Calu3 (cell line): ENCODE results near the gene KRT7. TPM values are rescaled to one million over a fixed set of nuclear protein-coding genes. Genes with fewer than 3 reads are reported as not detected.
A peak's percentile ranks its signal among the peaks of the same experiment; 100 is the strongest.

Experiments used
- BruUV-seq: library from RNA; stranded (reverse); fragments of 400-500 nt; replicated peaks from 2 replicates; lab custom pipeline; 2021; lab: Mats Ljungman, UMichigan
- CTCF ChIA-PET: fragments of 300-600 bp; sonication (Branson Sonifier 250); formaldehyde crosslinking; loops from one replicate; lab custom pipeline; 2022; ENCODE audit warnings: antibody characterized with exemption; lab: Charles Lee
- DNase-seq: peaks from one replicate; pipeline ENCODE4 v3.0.0; 2022
- H3K27ac Mint-ChIP-seq: one replicate; pipeline ENCODE4 v1.8.0; 2022; ENCODE audit warnings: mixed read lengths; ENCODE audit not compliant: unreplicated experiment
- H3K27me3 Mint-ChIP-seq: one replicate; pipeline ENCODE4 v1.8.0; 2022; ENCODE audit warnings: mixed read lengths; ENCODE audit not compliant: unreplicated experiment
- H3K36me3 Mint-ChIP-seq: one replicate; pipeline ENCODE4 v1.8.0; 2022; ENCODE audit warnings: mild to moderate bottlenecking, moderate library complexity, mixed read lengths; ENCODE audit not compliant: insufficient read depth, unreplicated experiment
- H3K4me1 Mint-ChIP-seq: one replicate; pipeline ENCODE4 v1.8.0; 2022; ENCODE audit warnings: mild to moderate bottlenecking, low read depth, mixed read lengths; ENCODE audit not compliant: unreplicated experiment
- H3K4me3 Mint-ChIP-seq: one replicate; pipeline ENCODE4 v1.8.0; 2022; ENCODE audit warnings: mild to moderate bottlenecking, low read depth, moderate library complexity, mixed read lengths; ENCODE audit not compliant: unreplicated experiment
- H3K9me3 Mint-ChIP-seq: one replicate; pipeline ENCODE4 v1.8.0; 2022; ENCODE audit warnings: low read depth, mixed read lengths; ENCODE audit not compliant: unreplicated experiment
- intact Hi-C: fragments of 100-400 bp; cut with micrococcal nuclease; formaldehyde crosslinking; loops from one replicate; pipeline ENCODE4 v1.10.0; 2022; ENCODE audit not compliant: unreplicated experiment
- total RNA-seq: library from RNA; stranded (reverse); gene quantifications from 2 replicates; pipeline ENCODE4 v1.2.3, GENCODE V29; 2022
- TF ChIP-seq, protein P1 (sequence below): fragments of 200-600 bp; IDR thresholded peaks from one replicate; pipeline ENCODE4 v1.8.0; 2022; ENCODE audit warnings: antibody characterized with exemption; ENCODE audit not compliant: unreplicated experiment

The KRT7 gene
- total RNA-seq, 1 experiment from 2014 or later: 2,828 TPM

GRCh38 chr12:52216100-52216499, 16.9 kb upstream of the KRT7 start:
- Mint-ChIP-seq H3K4me1 (peaks cover 62% of the 10 kb centered on the region), H3K36me3 (peaks cover 21% of the 10 kb centered on the region), H3K4me3 (no peak overlapping the region), H3K27me3 (no peaks in the 10 kb centered on the region), H3K9me3 (no peaks in the 10 kb centered on the region), H3K27ac (peak overlapping the region; percentile 97)
- CTCF ChIA-PET: interaction anchor here (0.5 to 2.3 kb wide), 6 partner anchors 13 to 156 kb away, joined by 3 to 7 read pairs (median 4); partner anchors contain the start of gene KRT80
- TF ChIP-seq, protein P1, sequence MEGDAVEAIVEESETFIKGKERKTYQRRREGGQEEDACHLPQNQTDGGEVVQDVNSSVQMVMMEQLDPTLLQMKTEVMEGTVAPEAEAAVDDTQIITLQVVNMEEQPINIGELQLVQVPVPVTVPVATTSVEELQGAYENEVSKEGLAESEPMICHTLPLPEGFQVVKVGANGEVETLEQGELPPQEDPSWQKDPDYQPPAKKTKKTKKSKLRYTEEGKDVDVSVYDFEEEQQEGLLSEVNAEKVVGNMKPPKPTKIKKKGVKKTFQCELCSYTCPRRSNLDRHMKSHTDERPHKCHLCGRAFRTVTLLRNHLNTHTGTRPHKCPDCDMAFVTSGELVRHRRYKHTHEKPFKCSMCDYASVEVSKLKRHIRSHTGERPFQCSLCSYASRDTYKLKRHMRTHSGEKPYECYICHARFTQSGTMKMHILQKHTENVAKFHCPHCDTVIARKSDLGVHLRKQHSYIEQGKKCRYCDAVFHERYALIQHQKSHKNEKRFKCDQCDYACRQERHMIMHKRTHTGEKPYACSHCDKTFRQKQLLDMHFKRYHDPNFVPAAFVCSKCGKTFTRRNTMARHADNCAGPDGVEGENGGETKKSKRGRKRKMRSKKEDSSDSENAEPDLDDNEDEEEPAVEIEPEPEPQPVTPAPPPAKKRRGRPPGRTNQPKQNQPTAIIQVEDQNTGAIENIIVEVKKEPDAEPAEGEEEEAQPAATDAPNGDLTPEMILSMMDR: no peak
- TSS peak; percentile 83 for BruUV-seq
- intact Hi-C loops: loop anchor here (2.0 kb wide), 1 partner anchor 15 kb away; no protein-coding TSS in a partner anchor
- DNase-seq: no peak

DNA sequence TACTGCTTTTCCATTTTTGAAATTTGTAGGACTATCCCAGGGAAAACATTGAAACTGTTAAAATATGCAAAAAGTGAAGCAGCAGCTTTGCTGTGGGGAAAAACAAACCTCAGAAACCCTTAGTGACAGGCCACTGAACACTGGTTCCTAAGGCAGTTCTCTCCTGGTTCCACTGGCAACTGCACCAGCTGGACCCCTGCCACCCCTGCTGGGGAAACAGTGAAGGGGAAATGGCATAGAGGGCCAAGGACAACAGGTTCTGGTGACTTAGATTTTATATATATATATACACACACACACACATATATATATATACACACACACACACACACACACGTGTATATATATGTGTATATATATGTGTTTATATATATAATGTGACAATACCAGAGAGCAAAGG, 16.2 kb upstream of the KRT7 start:
- H3K27ac Mint-ChIP-seq: peak overlapping the region; percentile 88
- peaks cover 21% of the 10 kb centered on the region for H3K36me3 Mint-ChIP-seq
- H3K27me3 Mint-ChIP-seq: no peaks in the 10 kb centered on the region
- TF ChIP-seq, protein P1: no peak
- H3K4me3 Mint-ChIP-seq: no peak overlapping the region
- intact Hi-C loops: loop anchor here (2.0 kb wide), 1 partner anchor 14 kb away; no protein-coding TSS in a partner anchor
- DNase-seq: no peak
- H3K9me3 Mint-ChIP-seq: no peaks in the 10 kb centered on the region
- CTCF ChIA-PET: no interaction called here
- no TSS peak for BruUV-seq
- H3K4me1 Mint-ChIP-seq: peaks cover 63% of the 10 kb centered on the region

GRCh38 chr12:52217223-52217622, 15.8 kb upstream of the KRT7 start:
- BruUV-seq: no TSS peak
- Mint-ChIP-seq H3K27ac (peak overlapping the region; percentile 88), H3K4me1 (peaks cover 67% of the 10 kb centered on the region)

GRCh38 chr12:52218001-52218400, 15.0 kb upstream of the KRT7 start:
- BruUV-seq: no TSS peak
- H3K27ac Mint-ChIP-seq: peak overlapping the region; percentile 88
- TF ChIP-seq, protein P1: no peak
- peak overlapping the region; percentile 17 for H3K4me3 Mint-ChIP-seq
- no peaks in the 10 kb centered on the region for H3K27me3 Mint-ChIP-seq
- CTCF ChIA-PET: interaction anchor here (0.7 to 0.8 kb wide), 2 partner anchors 9 to 25 kb away, joined by 3 read pairs; no protein-coding TSS in a partner anchor
- peaks cover 27% of the 10 kb centered on the region for H3K36me3 Mint-ChIP-seq
- no peaks in the 10 kb centered on the region for H3K9me3 Mint-ChIP-seq
- intact Hi-C loops: no loop called here
- H3K4me1 Mint-ChIP-seq: peaks cover 70% of the 10 kb centered on the region
- DNase-seq: no peak

More at GRCh38 chr12:52217223-52217622, 15.8 kb upstream of the KRT7 start:
- peaks cover 22% of the 10 kb centered on the region for H3K36me3 Mint-ChIP-seq
- intact Hi-C loops: loop anchor here (2.0 kb wide), 1 partner anchor 14 kb away; no protein-coding TSS in a partner anchor
- H3K9me3 Mint-ChIP-seq: no peaks in the 10 kb centered on the region
- peak overlapping the region; percentile 17 for H3K4me3 Mint-ChIP-seq
- DNase-seq: peak; percentile 89
- CTCF ChIA-PET: interaction anchor here (0.8 kb wide), 1 partner anchor 9 kb away, joined by 3 read pairs; no protein-coding TSS in a partner anchor
- H3K27me3 Mint-ChIP-seq: no peaks in the 10 kb centered on the region
- TF ChIP-seq, protein P1: no peak
